Keratinocyte (primary cell): Measurements from ENCODE around the gene OR52H1. TPM values are rescaled to one million over a fixed set of nuclear protein-coding genes. Genes with fewer than 3 reads are reported as not detected.

Experiments
- DNase-seq: peaks from one replicate; pipeline ENCODE4 v3.0.0-alpha.2; 2011; ENCODE audit warnings: low read depth, missing footprints, low spot score
- FAIRE-seq: peaks from 2 replicates; lab custom pipeline; 2011; peaks lifted over from hg19 to GRCh38; lab: Jason Lieb, UNC
- H2AFZ ChIP-seq: 2 replicates; pipeline ENCODE4 v1.6.0; 2012; ENCODE audit warnings: low read length, control low read depth, inconsistent platforms; ENCODE audit not compliant: control insufficient read depth
- H3K27ac ChIP-seq: 2 replicates; pipeline ENCODE4 v1.5.1; 2011; ENCODE audit warnings: low read length; ENCODE audit not compliant: control insufficient read depth, insufficient read depth
- H3K27me3 ChIP-seq: 3 replicates; pipeline ENCODE4 v1.6.0; 2011; ENCODE audit warnings: low read length; ENCODE audit not compliant: control insufficient read depth, insufficient read depth; ENCODE audit errors: extremely low read depth
- H3K36me3 ChIP-seq, 2 experiments: 2 replicates in 1 of 2; 3 replicates in 1 of 2; pipeline ENCODE4 v1.5.1; 2011; ENCODE audit warnings: low read length in 2 of 2, mild to moderate bottlenecking in 1 of 2; ENCODE audit not compliant: control insufficient read depth in 2 of 2, insufficient read depth in 2 of 2; ENCODE audit errors: extremely low read depth in 1 of 2
- H3K4me1 ChIP-seq: 3 replicates; pipeline ENCODE4 v1.5.1; 2011; ENCODE audit warnings: low read length; ENCODE audit not compliant: control insufficient read depth, insufficient read depth; ENCODE audit errors: extremely low read depth
- H3K4me2 ChIP-seq: 3 replicates; pipeline ENCODE4 v1.6.0; 2011; ENCODE audit warnings: low read depth, low read length; ENCODE audit not compliant: control insufficient read depth, insufficient read depth; ENCODE audit errors: extremely low read depth
- H3K4me3 ChIP-seq, 3 experiments: fragments of 200-600 bp in 1 of 3; sonication (generic) in 1 of 3; 2 replicates in 2 of 3; 3 replicates in 1 of 3; pipeline ENCODE4 v1.5.1; 2011 to 2016; ENCODE audit warnings: low read length in 3 of 3, mild to moderate bottlenecking in 3 of 3, control low read depth in 2 of 3, inconsistent platforms in 1 of 3, low read depth in 1 of 3, mixed read lengths in 1 of 3, mixed run types in 1 of 3, moderate library complexity in 1 of 3; ENCODE audit not compliant: control insufficient read depth in 2 of 3, insufficient read depth in 2 of 3; ENCODE audit errors: extremely low read depth in 1 of 3
- H3K79me2 ChIP-seq: 2 replicates; pipeline ENCODE4 v1.6.0; 2012; ENCODE audit warnings: low read length; ENCODE audit not compliant: control insufficient read depth, insufficient read depth
- H3K9ac ChIP-seq: 3 replicates; pipeline ENCODE4 v1.6.0; 2011; ENCODE audit warnings: low read length; ENCODE audit not compliant: control insufficient read depth, insufficient read depth; ENCODE audit errors: extremely low read depth
- H3K9me1 ChIP-seq: 3 replicates; pipeline ENCODE4 v1.6.0; 2011; ENCODE audit warnings: low read length; ENCODE audit not compliant: control insufficient read depth, insufficient read depth; ENCODE audit errors: extremely low read depth
- H3K9me3 ChIP-seq: 2 replicates; pipeline ENCODE4 v1.5.1; 2012; ENCODE audit warnings: low read depth, low read length; ENCODE audit not compliant: control insufficient read depth
- H4K20me1 ChIP-seq: 3 replicates; pipeline ENCODE4 v1.6.0; 2011; ENCODE audit warnings: low read length; ENCODE audit not compliant: control insufficient read depth, insufficient read depth; ENCODE audit errors: extremely low read depth
- CTCF ChIP-seq, 3 experiments: IDR thresholded peaks in 1 of 3; conservative IDR thresholded peaks in 1 of 3; optimal IDR thresholded peaks in 1 of 3; 2 replicates in 2 of 3; 3 replicates in 1 of 3; pipeline versions ENCODE3 to v1.5.1; 2011; ENCODE audit warnings: low read length in 3 of 3, mild to moderate bottlenecking in 3 of 3, moderate library complexity in 2 of 3, control low read depth in 1 of 3, inconsistent platforms in 1 of 3; ENCODE audit not compliant: insufficient read depth in 2 of 3; ENCODE audit errors: extremely low read depth in 1 of 3
- EZH2 ChIP-seq: IDR thresholded peaks from one replicate; pipeline ENCODE4 v1.6.1; 2012; ENCODE audit warnings: inconsistent platforms, mild to moderate bottlenecking, low read length, moderate library complexity
- dilution Hi-C: fragments of 300-500 bp; cut with MboI; formaldehyde crosslinking; loops from one replicate; pipeline ENCODE4 v1.7.0; 2020; ENCODE audit warnings: low sequenced_read_pairs; ENCODE audit not compliant: extremely low pct_ligation_motif_present
- polyA plus RNA-seq, 5 experiments: library from polyadenylated mRNA; depleted of rRNA in 3 of 5; stranded (reverse) in 3 of 5; stranded (forward) in 1 of 5; unstranded in 1 of 5; fragments of >200 nt; gene quantifications; 1 replicate in 1 of 5; 2 replicates in 3 of 5; 3 replicates in 1 of 5; pipeline versions ENCODE4 v1.2.1 to v1.2.3, GENCODE V29; 2011 to 2012; ENCODE audit warnings: missing spikeins in 2 of 5, low read depth in 1 of 5, low replicate concordance in 1 of 5

OR52H1 gene
- polyA plus RNA-seq, 1 donor (not counting 4 experiments of a cell fraction or from before 2014, with no cell fraction given) = not detected

GRCh38 chr11:5522308-5522707 lies 26.0 kb downstream of the OR52H1 start:
- dilution Hi-C loops = no loop called here
- Histone ChIP-seq H3K4me2 (no peak overlapping the region), H3K9me3 (no peaks in the 10 kb centered on the region), H3K4me3 (no peak overlapping the region), H3K27me3 (no peaks in the 10 kb centered on the region), H3K9me1 (no peaks in the 10 kb centered on the region), H4K20me1 (no peaks in the 10 kb centered on the region), H3K27ac (no peak overlapping the region), H3K79me2 (no peaks in the 10 kb centered on the region), H2AFZ (no peak overlapping the region), H3K9ac (no peak overlapping the region), H3K4me1 (no peaks in the 10 kb centered on the region), H3K36me3 (no peaks in the 10 kb centered on the region)
- FAIRE-seq (no peak), DNase-seq (no peak)
- TF ChIP-seq EZH2 = no peak
- no peak for TF ChIP-seq CTCF (optimal IDR thresholded peaks at IDR 0.05 in 1 of 3, IDR thresholded peaks at IDR 0.05 in 1 of 3, conservative IDR thresholded peaks at IDR 0.05 in 1 of 3; ENCODE audit: extremely low read depth in 1 of 3, insufficient read depth in 2 of 3, low read length in 3 of 3)

GRCh38 chr11:5521540-5521939 lies 26.8 kb downstream of the OR52H1 start:
- dilution Hi-C loops = no loop called here
- Histone ChIP-seq H3K27me3 (no peaks in the 10 kb centered on the region), H3K9ac (no peak overlapping the region), H3K4me1 (no peaks in the 10 kb centered on the region), H3K4me2 (no peak overlapping the region), H3K36me3 (no peaks in the 10 kb centered on the region), H4K20me1 (no peaks in the 10 kb centered on the region), H3K9me3 (no peaks in the 10 kb centered on the region), H3K4me3 (no peak overlapping the region), H3K9me1 (no peaks in the 10 kb centered on the region), H3K27ac (no peak overlapping the region), H3K79me2 (no peaks in the 10 kb centered on the region), H2AFZ (no peak overlapping the region)
- no peak for FAIRE-seq
- no peak for TF ChIP-seq EZH2
- no peak for TF ChIP-seq CTCF (optimal IDR thresholded peaks at IDR 0.05 in 1 of 3, IDR thresholded peaks at IDR 0.05 in 1 of 3, conservative IDR thresholded peaks at IDR 0.05 in 1 of 3; ENCODE audit: extremely low read depth in 1 of 3, insufficient read depth in 2 of 3, low read length in 3 of 3)
- DNase-seq = no peak
